K562 (cell line): Measurements from ENCODE around the gene STIM1. TPM values are rescaled to one million over a fixed set of nuclear protein-coding genes. Genes with fewer than 3 reads are reported as not detected.
A peak's percentile ranks its signal among the peaks of the same experiment; 100 is the strongest.

Source experiments
- CBFA2T3 ChIP-seq: fragments of 450-650 bp; IDR thresholded peaks from 2 replicates; pipeline ENCODE4 v1.6.1; 2017
- CREB3 ChIP-seq: fragments of 450-650 bp; conservative IDR thresholded peaks from 2 replicates; pipeline ENCODE4 v1.6.1; 2016; ENCODE audit warnings: missing genetic modification characterization, low read depth, mild to moderate bottlenecking, missing compliant biosample characterization, moderate library complexity
- ELK3 ChIP-seq: fragments of 450-650 bp; formaldehyde crosslinking; IDR thresholded peaks from 2 replicates; pipeline ENCODE4 v1.4.0; 2020; ENCODE audit warnings: mild to moderate bottlenecking
- FOXO4 ChIP-seq: fragments of 450-650 bp; formaldehyde crosslinking; IDR thresholded peaks from 2 replicates; pipeline ENCODE4 v1.4.0; 2020; ENCODE audit warnings: mild to moderate bottlenecking, moderate library complexity
- FOXP1 ChIP-seq: sonication (generic); formaldehyde crosslinking; IDR thresholded peaks from 2 replicates; pipeline ENCODE4 v1.8.0; 2022; ENCODE audit warnings: mild to moderate bottlenecking, missing genetic modification reagents
- L3MBTL2 ChIP-seq: fragments of 450-650 bp; IDR thresholded peaks from 2 replicates; pipeline ENCODE4 v1.6.1; 2016; ENCODE audit warnings: mild to moderate bottlenecking, moderate library complexity
- MAFF ChIP-seq: IDR thresholded peaks from 2 replicates; pipeline ENCODE4 v1.6.1; 2012; ENCODE audit warnings: low read length, improper control_type of control experiment
- MAZ ChIP-seq, 2 experiments: fragments of 450-650 bp in 1 of 2; sonication (generic) in 1 of 2; formaldehyde crosslinking; IDR thresholded peaks in 1 of 2; conservative IDR thresholded peaks in 1 of 2; 2 replicates each; pipeline versions ENCODE4 v1.4.0 to v1.5.0; 2020; ENCODE audit warnings: mild to moderate bottlenecking in 1 of 2, missing genetic modification reagents in 1 of 2
- PRPF4 ChIP-seq: fragments of 200-400 bp; formaldehyde crosslinking; IDR thresholded peaks from one replicate; pipeline ENCODE4 v1.6.1; 2017; ENCODE audit warnings: low read length, low read depth, mild to moderate bottlenecking; ENCODE audit not compliant: insufficient read depth, poor library complexity, severe bottlenecking
- RAD21 ChIP-seq, 2 experiments: fragments of 250-450 bp in 1 of 2; fragments of 450-650 bp in 1 of 2; sonication (Bioruptor Pico) in 1 of 2; formaldehyde crosslinking in 1 of 2; IDR thresholded peaks in 1 of 2; conservative IDR thresholded peaks in 1 of 2; 2 replicates each; pipeline versions ENCODE4 v1.4.0 to v1.8.0; 2020 to 2022; ENCODE audit warnings: mild to moderate bottlenecking in 2 of 2, moderate library complexity in 1 of 2
- RNF219 ChIP-seq: fragments of 250-450 bp; sonication (Bioruptor Pico); IDR thresholded peaks from 2 replicates; pipeline ENCODE4 v1.5.0; 2022; ENCODE audit warnings: mild to moderate bottlenecking
- SMARCE1 ChIP-seq: fragments of 450-650 bp; IDR thresholded peaks from 2 replicates; pipeline ENCODE4 v1.7.1; 2016; ENCODE audit warnings: mild to moderate bottlenecking
- STAT5B ChIP-seq: fragments of 250-450 bp; sonication (Bioruptor Pico); IDR thresholded peaks from 2 replicates; pipeline ENCODE4 v1.8.0; 2021; ENCODE audit warnings: mild to moderate bottlenecking, inconsistent platforms
- TAL1 ChIP-seq: fragments of 450-650 bp; IDR thresholded peaks from 2 replicates; pipeline ENCODE4 v1.6.1; 2016; ENCODE audit warnings: mild to moderate bottlenecking
- UBTF ChIP-seq, 2 experiments: IDR thresholded peaks; 2 replicates each; pipeline ENCODE4 v1.6.1; 2012; ENCODE audit warnings: improper control_type of control experiment in 2 of 2, low read depth in 2 of 2, low read length in 2 of 2, borderline replicate concordance in 1 of 2
- ZC3H8 ChIP-seq: fragments of 450-650 bp; IDR thresholded peaks from 2 replicates; pipeline ENCODE4 v1.6.1; 2017
- ZFP30 ChIP-seq: fragments of 250-450 bp; sonication (Bioruptor Pico); IDR thresholded peaks from 2 replicates; pipeline ENCODE4 v1.8.0; 2022; ENCODE audit warnings: moderate library complexity, mild to moderate bottlenecking, inconsistent platforms, borderline replicate concordance
- ZNF24 ChIP-seq: fragments of 450-650 bp; IDR thresholded peaks from 2 replicates; pipeline ENCODE4 v1.6.1; 2016
- ZNF436 ChIP-seq: fragments of 250-450, 450-650 bp; sonication (Bioruptor Pico); formaldehyde crosslinking; IDR thresholded peaks from 2 replicates; pipeline ENCODE4 v1.7.0; 2020; ENCODE audit warnings: mild to moderate bottlenecking
- polyA plus RNA-seq, 8 experiments: library from polyadenylated mRNA; depleted of rRNA in 4 of 8; stranded (reverse) in 5 of 8; unstranded in 3 of 8; fragments of >200 nt; fragmentation: Nextera tagmentation in 2 of 8; fragmentation: Illumina TruSeq in 1 of 8; extraction: Ambion mirVana in 2 of 8; extraction: Trizol in 1 of 8; gene quantifications; 2 replicates each; pipeline versions ENCODE4 v1.2.1 to v1.2.3, GENCODE V29; 2011 to 2014; ENCODE audit warnings: inconsistent platforms in 1 of 8, missing spikeins in 1 of 8
- total RNA-seq, 7 experiments: library from RNA; depleted of rRNA in 6 of 7; stranded (reverse); fragments of >200 nt in 6 of 7; fragmentation: Illumina TruSeq in 2 of 7; extraction: Trizol in 2 of 7; gene quantifications; 2 replicates each; pipeline versions ENCODE4 v1.2.1 to v1.2.3, GENCODE V29; 2011 to 2021; ENCODE audit warnings: low replicate concordance in 1 of 7

STIM1 gene
- total and polyA plus RNA-seq, 9 of the 15 experiments (the other 6 are each of a cell fraction or from before 2014, with no cell fraction given), result 7.7 to 50.5 (median 22.5) TPM

- TF ChIP-seq RNF219, result no peak
- TF ChIP-seq TAL1, result no peak
- no peak for TF ChIP-seq MAFF
- no peak for TF ChIP-seq ZNF24
- TF ChIP-seq ZFP30, result no peak
- TF ChIP-seq ELK3 (CRISPR knock-in tag), result no peak
- TF ChIP-seq CBFA2T3, result no peak
- TF ChIP-seq MAZ (CRISPR knock-in tag; conservative IDR thresholded peaks at IDR 0.05 in 1 of 2, IDR thresholded peaks at IDR 0.05 in 1 of 2), result peak in 1 of 2 experiments; percentile 69; a peak in 2 of 4 replicates
- TF ChIP-seq ZC3H8, result no peak
- TF ChIP-seq ZNF436 (CRISPR knock-in tag), result no peak
- no peak for TF ChIP-seq FOXP1
- no peak for TF ChIP-seq FOXO4 (CRISPR knock-in tag)
- TF ChIP-seq UBTF (IDR thresholded peaks at IDR 0.05; ENCODE audit: borderline replicate concordance in 1 of 2, low read depth in 2 of 2, low read length in 2 of 2), result 0 out of 4 replicates have a peak, but pooled peaks of 1 of the 2 experiments have one; percentile 24
- TF ChIP-seq L3MBTL2, result no peak
- TF ChIP-seq RAD21 (CRISPR knock-in tag; conservative IDR thresholded peaks at IDR 0.05 in 1 of 2, IDR thresholded peaks at IDR 0.05 in 1 of 2), result peak; percentile 47 to 74
- TF ChIP-seq STAT5B (CRISPR knock-in tag), result no peak
- no peak for TF ChIP-seq PRPF4
- TF ChIP-seq SMARCE1, result 0 out of 2 replicates have a peak, but pooled peaks have one; percentile 22
- TF ChIP-seq CREB3 (tag), result no peak
These were observed 47.3 kb upstream of the STIM1 start, which contains the start of gene PGAP2 (continued) for GRCh38 chr11:3807909-3808860.
